Activated naive CD4-positive, alpha-beta T cell treated with Interleukin-2 at 50 U/mL for 16 hours (primary cell): ENCODE data around the gene B9D1.

ENCODE experiments used
- DNase-seq: peaks from one replicate; pipeline ENCODE4 v3.0.0-alpha.2; 2020

B9D1 gene

GRCh38 chr17:19362277-19363113 is at the start of gene B9D1:
TSS of gene B9D1 (minus strand) at chr17:19362723. CDS start at chr17:19362569, 154 bp downstream.
- peak; percentile 93 for DNase-seq

GRCh38 chr17:19411631-19412030 is 49.1 kb upstream of the B9D1 start:
- no peak for DNase-seq

- no peak for DNase-seq
Measured at GRCh38 chr17:19410875-19411620, 48.5 kb upstream of the B9D1 start, which contains the start of gene RNF112. TSS of gene RNF112 (plus strand) at chr17:19411232. CDS start at chr17:19411409, 177 bp downstream.

GRCh38 chr17:19410091-19410490 is 47.6 kb upstream of the B9D1 start:
- no peak for DNase-seq

- DNase-seq = no peak
Measured at GRCh38 chr17:19409509-19409908, 47.0 kb upstream of the B9D1 start.

GRCh38 chr17:19409066-19409465 is 46.5 kb upstream of the B9D1 start:
- no peak for DNase-seq

GRCh38 chr17:19408346-19408710 is 45.8 kb upstream of the B9D1 start:
- no peak for DNase-seq

- DNase-seq = no peak
Measured at GRCh38 chr17:19407601-19408345, 45.2 kb upstream of the B9D1 start.

- DNase-seq = no peak
Measured at GRCh38 chr17:19405114-19405513, 42.6 kb upstream of the B9D1 start.

- DNase-seq = no peak
Measured at GRCh38 chr17:19404264-19404663, 41.7 kb upstream of the B9D1 start.

GRCh38 chr17:19403021-19403420 is 40.5 kb upstream of the B9D1 start:
- DNase-seq = no peak

GRCh38 chr17:19402171-19402570 is 39.6 kb upstream of the B9D1 start:
- no peak for DNase-seq

- DNase-seq = no peak
Measured at GRCh38 chr17:19401321-19402010, 38.9 kb upstream of the B9D1 start.

GRCh38 chr17:19399750-19400450 is 37.4 kb upstream of the B9D1 start:
- no peak for DNase-seq

- no peak for DNase-seq
Measured at GRCh38 chr17:19398301-19399181, 36.0 kb upstream of the B9D1 start.

- DNase-seq = no peak
Measured at GRCh38 chr17:19397556-19398041, 35.1 kb upstream of the B9D1 start.

GRCh38 chr17:19392303-19392702 is 29.8 kb upstream of the B9D1 start:
- DNase-seq = no peak

- DNase-seq = no peak
Measured at GRCh38 chr17:19391432-19391831, 28.9 kb upstream of the B9D1 start.

GRCh38 chr17:19390951-19391350 is 28.4 kb upstream of the B9D1 start:
- DNase-seq = no peak
